Smooth muscle cell (in vitro differentiated cells): ENCODE data around the gene COPS7A. TPM values are rescaled to one million over a fixed set of nuclear protein-coding genes. Genes with fewer than 3 reads are reported as not detected.

ENCODE experiments used
- DNase-seq: peaks from one replicate; lab custom pipeline; 2025; ENCODE audit not compliant: unreplicated experiment; lab: John Stamatoyannopoulos, UW
- H2AFZ ChIP-seq: fragments of 200-600 bp; sonication (generic); 2 replicates; pipeline ENCODE4 v1.6.0; 2016; ENCODE audit warnings: antibody characterized with exemption, low read depth, mild to moderate bottlenecking
- H3F3A ChIP-seq: fragments of 200-600 bp; sonication (generic); 2 replicates; pipeline ENCODE4 v1.6.0; 2017; ENCODE audit warnings: antibody characterized with exemption, low read depth
- H3K27ac ChIP-seq: fragments of 200-600 bp; sonication (generic); 2 replicates; pipeline ENCODE4 v1.5.1; 2016; ENCODE audit warnings: low read depth, mild to moderate bottlenecking
- H3K27me3 ChIP-seq: fragments of 200-600 bp; sonication (generic); 2 replicates; pipeline ENCODE4 v1.6.1; 2016; ENCODE audit warnings: low read depth, mild to moderate bottlenecking
- H3K36me3 ChIP-seq: fragments of 200-600 bp; sonication (generic); 2 replicates; pipeline ENCODE4 v1.5.1; 2016; ENCODE audit warnings: low read depth
- H3K4me1 ChIP-seq: fragments of 200-600 bp; sonication (generic); 2 replicates; pipeline ENCODE4 v1.5.1; 2016; ENCODE audit warnings: low read depth
- H3K4me2 ChIP-seq: fragments of 200-600 bp; sonication (generic); 2 replicates; pipeline ENCODE4 v1.6.0; 2016; ENCODE audit warnings: mild to moderate bottlenecking
- H3K4me3 ChIP-seq: fragments of 200-600 bp; sonication (generic); 2 replicates; pipeline ENCODE4 v1.5.1; 2016; ENCODE audit warnings: mild to moderate bottlenecking
- H3K79me2 ChIP-seq: fragments of 200-600 bp; sonication (generic); 2 replicates; pipeline ENCODE4 v1.6.0; 2016; ENCODE audit warnings: low read depth, mild to moderate bottlenecking
- H3K9ac ChIP-seq: fragments of 200-600 bp; sonication (generic); 2 replicates; pipeline ENCODE4 v1.6.0; 2016; ENCODE audit warnings: low read depth
- H3K9me3 ChIP-seq: fragments of 200-600 bp; sonication (generic); replicated peaks from 2 replicates; pipeline ENCODE4 v1.5.1; 2016; ENCODE audit warnings: low read depth
- H4K20me1 ChIP-seq: fragments of 200-600 bp; sonication (generic); 2 replicates; pipeline ENCODE4 v1.6.0; 2016; ENCODE audit warnings: low read depth
- CTCF ChIP-seq: fragments of 200-600 bp; sonication (generic); IDR thresholded peaks from 2 replicates; pipeline ENCODE4 v1.5.1; 2017; ENCODE audit warnings: borderline replicate concordance, mild to moderate bottlenecking, antibody characterized with exemption; ENCODE audit not compliant: insufficient read depth, poor library complexity, severe bottlenecking
- WGBS: methylation state at CpG from one replicate; pipeline ENCODE4 v1.1.7; 2016; ENCODE audit warnings: low lambda C conversion rate; 5-methylcytosine and 5-hydroxymethylcytosine counted together
- polyA plus RNA-seq: library from polyadenylated mRNA; unstranded; fragments of >200 nt; fragmentation: Nextera tagmentation; extraction: Ambion mirVana; gene quantifications from 2 replicates; pipeline ENCODE4 v1.2.1, GENCODE V29; 2016
- total RNA-seq: library from RNA; depleted of rRNA; stranded (reverse); fragments of >200 nt; gene quantifications from 2 replicates; pipeline ENCODE4 v1.2.3, GENCODE V29; 2014

The COPS7A gene
- total and polyA plus RNA-seq, 2 experiments from 2014 or later = 56.6 to 105 TPM

DNA sequence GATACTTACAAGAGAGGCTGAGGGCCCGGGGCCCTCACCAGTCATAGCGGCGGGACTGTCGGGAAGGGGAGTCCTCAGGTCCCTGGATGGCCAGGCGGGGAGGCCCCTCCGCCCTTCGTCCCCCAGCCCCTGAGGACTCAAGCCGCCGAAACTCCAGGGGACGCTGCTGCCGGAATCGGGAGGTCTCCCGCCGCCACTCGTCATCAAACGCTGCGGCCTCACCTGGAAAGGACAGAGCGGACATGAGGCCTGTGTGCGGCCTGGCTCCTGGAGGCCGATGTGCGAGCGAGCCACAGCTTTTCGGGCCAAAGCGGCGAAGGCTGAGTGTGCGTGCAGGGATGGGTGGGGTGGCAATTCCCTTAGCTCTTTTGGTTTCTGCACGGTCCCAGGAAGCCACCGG is 24.9 kb downstream of the COPS7A start:
- 98% methylated on average over 28 of the region's 28 CpGs for WGBS

DNA sequence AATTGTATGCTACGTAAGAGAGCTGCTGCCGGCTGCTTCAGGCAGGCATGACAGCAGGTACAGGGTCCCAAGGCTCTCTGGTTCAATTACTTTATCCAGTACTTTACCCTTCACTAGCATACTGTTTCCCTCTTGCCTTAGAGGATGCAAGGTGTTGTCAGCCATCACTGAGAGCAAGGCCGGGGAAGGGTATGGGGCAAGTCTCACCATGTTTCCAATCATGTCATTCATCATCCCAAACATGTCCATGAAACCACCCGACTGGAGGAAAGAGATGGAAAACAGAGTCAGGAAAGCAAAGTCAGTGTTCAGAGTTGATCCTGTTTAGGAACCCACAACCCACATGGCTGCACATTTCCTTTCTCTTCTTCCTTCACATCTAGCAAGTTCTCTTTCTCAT is 26.7 kb downstream of the COPS7A start:
- Histone ChIP-seq H4K20me1 (peaks cover 30% of the 10 kb centered on the region), H3K4me3 (no peak overlapping the region), H3K27ac (no peak overlapping the region), H3K4me1 (peaks cover 6% of the 10 kb centered on the region), H3K4me2 (no peak overlapping the region), H2AFZ (no peak overlapping the region), H3F3A (peaks cover 6% of the 10 kb centered on the region), H3K36me3 (peaks cover 9% of the 10 kb centered on the region), H3K9ac (no peak overlapping the region), H3K79me2 (peaks cover 26% of the 10 kb centered on the region), H3K27me3 (no peaks in the 10 kb centered on the region), H3K9me3 (no peaks in the 10 kb centered on the region)
- no peak for TF ChIP-seq CTCF
- WGBS = 91% methylated on average over 4 of the region's 4 CpGs
- no peak for DNase-seq

More for the DNA sequence above, 24.9 kb downstream of the COPS7A start:
- no peaks in the 10 kb centered on the region for H3K27me3 ChIP-seq
- H3K36me3 ChIP-seq = peaks cover 9% of the 10 kb centered on the region
- no peak overlapping the region for H3K27ac ChIP-seq
- no peak overlapping the region for H3K4me3 ChIP-seq
- no peak overlapping the region for H2AFZ ChIP-seq
- H3K79me2 ChIP-seq = peaks cover 26% of the 10 kb centered on the region
- no peaks in the 10 kb centered on the region for H3K9me3 ChIP-seq
- no peak overlapping the region for H3K4me2 ChIP-seq
- no peak for TF ChIP-seq CTCF
- H3K4me1 ChIP-seq = peaks cover under 1% of the 10 kb centered on the region
- H4K20me1 ChIP-seq = peaks cover 30% of the 10 kb centered on the region
- DNase-seq = no peak
- H3K9ac ChIP-seq = no peak overlapping the region
- H3F3A ChIP-seq = peaks cover 9% of the 10 kb centered on the region

- peaks cover 4% of the 10 kb centered on the region for H3F3A ChIP-seq
- H3K9ac ChIP-seq = peak overlapping the region; percentile 99
- WGBS = 95% methylated on average over 7 of the region's 7 CpGs
- peaks cover 30% of the 10 kb centered on the region for H4K20me1 ChIP-seq
- TF ChIP-seq CTCF = no peak
- H3K4me2 ChIP-seq = peak overlapping the region; percentile 91
- H3K4me3 ChIP-seq = peak overlapping the region; percentile 88
- no peak overlapping the region for H3K27ac ChIP-seq
- H3K36me3 ChIP-seq = peaks cover 9% of the 10 kb centered on the region
- H2AFZ ChIP-seq = no peak overlapping the region
- H3K27me3 ChIP-seq = no peaks in the 10 kb centered on the region
- no peaks in the 10 kb centered on the region for H3K9me3 ChIP-seq
- no peak for DNase-seq
- peaks cover 6% of the 10 kb centered on the region for H3K4me1 ChIP-seq
- H3K79me2 ChIP-seq = peaks cover 26% of the 10 kb centered on the region
These were observed 27.9 kb downstream of the COPS7A start for GRCh38 chr12:6751767-6752166.

- TF ChIP-seq CTCF = peak; percentile 29
- no peak overlapping the region for H2AFZ ChIP-seq
- H3K36me3 ChIP-seq = peaks cover 9% of the 10 kb centered on the region
These were observed 28.5 kb downstream of the COPS7A start for GRCh38 chr12:6752167-6752920.

More at GRCh38 chr12:6752167-6752920, 28.5 kb downstream of the COPS7A start:
- H3K4me1 ChIP-seq = peaks cover 6% of the 10 kb centered on the region
- H3F3A ChIP-seq = peaks cover 4% of the 10 kb centered on the region
- DNase-seq = no peak
- peaks cover 30% of the 10 kb centered on the region for H4K20me1 ChIP-seq
- H3K79me2 ChIP-seq = peaks cover 26% of the 10 kb centered on the region
- peak overlapping the region; percentile 99 for H3K9ac ChIP-seq
- peak overlapping the region; percentile 91 for H3K4me2 ChIP-seq
- H3K27ac ChIP-seq = peak overlapping the region; percentile 98
- no peaks in the 10 kb centered on the region for H3K9me3 ChIP-seq
- peak overlapping the region; percentile 88 for H3K4me3 ChIP-seq
- H3K27me3 ChIP-seq = no peaks in the 10 kb centered on the region
- 7% methylated on average over 18 of the region's 24 CpGs for WGBS
